Activated CD4-positive, alpha-beta T cell treated with anti-CD3 and anti-CD28 coated beads, Interleukin-2, Interleukin-6, amounts not matched to agents 100 ng/mL and 50 ng/mL, durations not matched to agents 16 hours and 8 hours (primary cell): ENCODE results near the gene FSTL5.

Source experiments
- DNase-seq: peaks from one replicate; pipeline ENCODE4 v3.0.0-alpha.2; 2020

Gene FSTL5

GRCh38 chr4:162102713-162103112 lies 61.1 kb downstream of the FSTL5 start:
- DNase-seq = no peak

GRCh38 chr4:162101337-162101736 lies 62.5 kb downstream of the FSTL5 start:
- DNase-seq = no peak

- DNase-seq = no peak
Measured at GRCh38 chr4:162075726-162076125, 88.1 kb downstream of the FSTL5 start.

GRCh38 chr4:162061214-162061613 lies 102.6 kb downstream of the FSTL5 start:
- DNase-seq = no peak

- no peak for DNase-seq
Measured at GRCh38 chr4:162059656-162060055, 104.1 kb downstream of the FSTL5 start.

- DNase-seq = no peak
Measured at GRCh38 chr4:162056990-162057389, 106.8 kb downstream of the FSTL5 start.

- DNase-seq = no peak
Measured at GRCh38 chr4:162046135-162046534, 117.7 kb downstream of the FSTL5 start.

GRCh38 chr4:162038112-162038511 lies 125.7 kb downstream of the FSTL5 start:
- no peak for DNase-seq

GRCh38 chr4:162017863-162018262 lies 145.9 kb downstream of the FSTL5 start:
- DNase-seq = no peak

- no peak for DNase-seq
Measured at GRCh38 chr4:162016991-162017390, 146.8 kb downstream of the FSTL5 start.

GRCh38 chr4:162016219-162016618 lies 147.6 kb downstream of the FSTL5 start:
- DNase-seq = no peak

GRCh38 chr4:162015090-162015489 lies 148.7 kb downstream of the FSTL5 start:
- DNase-seq = no peak

GRCh38 chr4:162011089-162011488 lies 152.7 kb downstream of the FSTL5 start:
- DNase-seq = no peak

GRCh38 chr4:162010362-162010761 lies 153.4 kb downstream of the FSTL5 start:
- no peak for DNase-seq

GRCh38 chr4:161992317-161992716 lies 171.5 kb downstream of the FSTL5 start:
- no peak for DNase-seq

GRCh38 chr4:161991811-161992210 lies 172.0 kb downstream of the FSTL5 start:
- no peak for DNase-seq

- DNase-seq = no peak
Measured at GRCh38 chr4:161990721-161991120, 173.1 kb downstream of the FSTL5 start.

- no peak for DNase-seq
Measured at GRCh38 chr4:161988946-161989345, 174.9 kb downstream of the FSTL5 start.

GRCh38 chr4:161987611-161988010 lies 176.2 kb downstream of the FSTL5 start:
- DNase-seq = no peak

GRCh38 chr4:161952382-161952781 lies 211.4 kb downstream of the FSTL5 start:
- DNase-seq = no peak

GRCh38 chr4:161949946-161950725 lies 213.7 kb downstream of the FSTL5 start:
- DNase-seq = no peak

GRCh38 chr4:161948026-161948770 lies 215.6 kb downstream of the FSTL5 start:
- DNase-seq = no peak

- DNase-seq = no peak
Measured at GRCh38 chr4:161937596-161937995, 226.2 kb downstream of the FSTL5 start.
